KMS-11 (cell line): ENCODE measurements around the gene TENM3.

Experiments
- H2AFZ ChIP-seq: fragments of 200-600 bp; sonication (generic); 2 replicates; pipeline ENCODE4 v1.6.1; 2016; ENCODE audit warnings: antibody characterized with exemption, mixed run types, low read depth
- H3K27ac ChIP-seq: fragments of 200-600 bp; sonication (generic); 2 replicates; pipeline ENCODE4 v1.6.1; 2016; ENCODE audit warnings: mild to moderate bottlenecking, mixed run types
- H3K27me3 ChIP-seq: fragments of 200-600 bp; sonication (generic); 2 replicates; pipeline ENCODE4 v1.6.1; 2017; ENCODE audit warnings: mild to moderate bottlenecking, low read depth, mixed run types, moderate library complexity; ENCODE audit not compliant: insufficient read depth
- H3K36me3 ChIP-seq: fragments of 200-600 bp; sonication (generic); 2 replicates; pipeline ENCODE4 v1.6.1; 2017; ENCODE audit warnings: mild to moderate bottlenecking, mixed run types; ENCODE audit not compliant: insufficient read depth
- H3K4me1 ChIP-seq: fragments of 200-600 bp; sonication (generic); 2 replicates; pipeline ENCODE4 v1.6.1; 2016; ENCODE audit warnings: mild to moderate bottlenecking, low read depth, mixed run types; ENCODE audit not compliant: poor library complexity, severe bottlenecking
- H3K4me2 ChIP-seq: fragments of 200-600 bp; sonication (generic); 2 replicates; pipeline ENCODE4 v1.7.0; 2016; ENCODE audit warnings: mild to moderate bottlenecking, mixed run types
- H3K4me3 ChIP-seq: fragments of 200-600 bp; sonication (generic); IDR thresholded peaks from 2 replicates; pipeline ENCODE4 v1.6.1; 2017; ENCODE audit warnings: low read depth, low read length, mixed read lengths; ENCODE audit not compliant: insufficient read depth
- H3K79me2 ChIP-seq: fragments of 200-600 bp; sonication (generic); 2 replicates; pipeline ENCODE4 v1.6.1; 2016; ENCODE audit warnings: low read depth, mixed run types; ENCODE audit not compliant: insufficient read depth
- H3K9ac ChIP-seq: fragments of 200-600 bp; sonication (generic); 2 replicates; pipeline ENCODE4 v1.6.1; 2016; ENCODE audit warnings: mild to moderate bottlenecking, mixed run types
- H4K20me1 ChIP-seq: fragments of 200-600 bp; sonication (generic); 2 replicates; pipeline ENCODE4 v1.6.1; 2016; ENCODE audit warnings: mild to moderate bottlenecking, mixed run types; ENCODE audit not compliant: insufficient read depth
- TF ChIP-seq, protein P1 (sequence below): fragments of 200-600 bp; sonication (generic); conservative IDR thresholded peaks from 2 replicates; pipeline ENCODE4 v1.6.1; 2017; ENCODE audit warnings: low read depth, mild to moderate bottlenecking, antibody characterized with exemption, low read length, moderate library complexity, mixed read lengths

Gene TENM3

DNA sequence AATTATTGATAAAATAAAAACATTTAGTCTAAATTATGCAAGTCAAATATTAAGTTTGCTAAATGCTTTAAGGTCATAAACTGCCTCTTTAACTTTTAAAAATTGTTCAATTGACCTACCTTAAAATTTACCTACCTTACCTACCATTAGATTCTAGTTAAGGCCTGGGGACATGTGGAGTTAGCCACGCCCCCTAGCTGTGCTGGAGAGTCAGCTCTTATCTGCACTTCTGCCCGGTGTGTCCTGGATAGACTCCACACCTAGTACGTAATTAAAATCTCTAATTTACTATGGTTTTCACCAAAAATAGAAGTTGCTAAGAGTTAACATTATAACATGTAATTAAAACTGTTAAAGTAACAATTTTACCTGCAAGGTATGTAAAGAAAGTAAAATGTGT lies 22.7 kb downstream of the TENM3 start:
- H3K27ac ChIP-seq: no peak overlapping the region
- no peak overlapping the region for H3K4me3 ChIP-seq
- H3K4me1 ChIP-seq: no peaks in the 10 kb centered on the region
- TF ChIP-seq, protein P1, sequence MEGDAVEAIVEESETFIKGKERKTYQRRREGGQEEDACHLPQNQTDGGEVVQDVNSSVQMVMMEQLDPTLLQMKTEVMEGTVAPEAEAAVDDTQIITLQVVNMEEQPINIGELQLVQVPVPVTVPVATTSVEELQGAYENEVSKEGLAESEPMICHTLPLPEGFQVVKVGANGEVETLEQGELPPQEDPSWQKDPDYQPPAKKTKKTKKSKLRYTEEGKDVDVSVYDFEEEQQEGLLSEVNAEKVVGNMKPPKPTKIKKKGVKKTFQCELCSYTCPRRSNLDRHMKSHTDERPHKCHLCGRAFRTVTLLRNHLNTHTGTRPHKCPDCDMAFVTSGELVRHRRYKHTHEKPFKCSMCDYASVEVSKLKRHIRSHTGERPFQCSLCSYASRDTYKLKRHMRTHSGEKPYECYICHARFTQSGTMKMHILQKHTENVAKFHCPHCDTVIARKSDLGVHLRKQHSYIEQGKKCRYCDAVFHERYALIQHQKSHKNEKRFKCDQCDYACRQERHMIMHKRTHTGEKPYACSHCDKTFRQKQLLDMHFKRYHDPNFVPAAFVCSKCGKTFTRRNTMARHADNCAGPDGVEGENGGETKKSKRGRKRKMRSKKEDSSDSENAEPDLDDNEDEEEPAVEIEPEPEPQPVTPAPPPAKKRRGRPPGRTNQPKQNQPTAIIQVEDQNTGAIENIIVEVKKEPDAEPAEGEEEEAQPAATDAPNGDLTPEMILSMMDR: no peak
- no peaks in the 10 kb centered on the region for H4K20me1 ChIP-seq
- no peaks in the 10 kb centered on the region for H3K27me3 ChIP-seq
- no peak overlapping the region for H3K4me2 ChIP-seq
- no peak overlapping the region for H3K9ac ChIP-seq
- H2AFZ ChIP-seq: no peak overlapping the region
- no peaks in the 10 kb centered on the region for H3K36me3 ChIP-seq
- H3K79me2 ChIP-seq: no peaks in the 10 kb centered on the region

DNA sequence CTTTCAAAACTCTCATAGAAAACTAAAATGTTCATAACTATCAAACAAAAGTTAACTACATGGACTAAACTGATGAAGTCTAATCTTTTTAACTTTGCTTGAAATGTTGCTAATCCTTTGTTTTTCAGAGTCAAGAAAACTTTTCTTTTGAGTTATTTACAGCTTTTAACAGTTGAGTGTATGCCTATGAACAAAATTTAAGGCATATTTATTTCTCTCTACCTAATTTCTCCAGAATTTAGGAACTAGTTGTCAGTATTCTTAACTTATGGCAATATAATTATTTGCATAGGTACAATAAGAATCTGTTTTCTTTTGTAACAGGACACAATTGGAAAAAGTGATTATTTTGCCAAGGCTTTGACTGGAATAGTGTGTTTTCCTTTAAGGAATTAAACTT lies 23.8 kb downstream of the TENM3 start:
- H3K27ac ChIP-seq: no peak overlapping the region
- no peaks in the 10 kb centered on the region for H3K4me1 ChIP-seq
- TF ChIP-seq, protein P1: no peak
- no peak overlapping the region for H3K4me3 ChIP-seq
- H4K20me1 ChIP-seq: no peaks in the 10 kb centered on the region
- no peak overlapping the region for H3K9ac ChIP-seq
- no peak overlapping the region for H3K4me2 ChIP-seq
- no peaks in the 10 kb centered on the region for H3K79me2 ChIP-seq
- H3K27me3 ChIP-seq: no peaks in the 10 kb centered on the region
- no peaks in the 10 kb centered on the region for H3K36me3 ChIP-seq
- H2AFZ ChIP-seq: no peak overlapping the region

DNA sequence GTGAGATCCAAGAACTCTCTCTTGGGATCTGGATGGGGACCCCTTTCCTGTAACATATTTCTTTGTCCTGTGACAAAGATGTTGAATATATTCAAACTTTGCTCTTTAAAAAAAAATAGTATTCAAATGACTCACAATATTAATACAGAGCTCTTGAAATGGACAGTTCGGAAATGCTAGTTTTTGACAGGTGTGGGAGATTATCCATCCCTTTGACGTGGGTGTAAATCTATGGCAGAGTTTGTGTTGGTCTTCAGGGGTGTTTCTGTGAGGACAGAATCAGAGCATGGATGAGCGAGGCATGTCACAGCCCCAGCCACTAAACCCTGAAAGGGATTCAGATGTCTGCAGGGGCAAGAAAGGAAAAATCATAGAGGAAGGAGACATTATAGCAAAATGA lies 25.8 kb downstream of the TENM3 start:
- Histone ChIP-seq H4K20me1 (no peaks in the 10 kb centered on the region), H3K27me3 (no peaks in the 10 kb centered on the region), H3K4me1 (no peaks in the 10 kb centered on the region), H3K4me3 (no peak overlapping the region), H3K36me3 (no peaks in the 10 kb centered on the region), H2AFZ (no peak overlapping the region), H3K4me2 (no peak overlapping the region), H3K79me2 (no peaks in the 10 kb centered on the region), H3K27ac (no peak overlapping the region), H3K9ac (no peak overlapping the region)
- TF ChIP-seq, protein P1: no peak

- Histone ChIP-seq H4K20me1 (no peaks in the 10 kb centered on the region), H3K4me2 (no peak overlapping the region), H3K4me3 (no peak overlapping the region), H3K27ac (no peak overlapping the region), H3K79me2 (no peaks in the 10 kb centered on the region), H3K9ac (no peak overlapping the region), H3K27me3 (no peaks in the 10 kb centered on the region), H3K4me1 (no peaks in the 10 kb centered on the region), H3K36me3 (no peaks in the 10 kb centered on the region), H2AFZ (no peak overlapping the region)
- TF ChIP-seq, protein P1: no peak
These were observed 28.5 kb downstream of the TENM3 start for GRCh38 chr4:182271731-182272130.

DNA sequence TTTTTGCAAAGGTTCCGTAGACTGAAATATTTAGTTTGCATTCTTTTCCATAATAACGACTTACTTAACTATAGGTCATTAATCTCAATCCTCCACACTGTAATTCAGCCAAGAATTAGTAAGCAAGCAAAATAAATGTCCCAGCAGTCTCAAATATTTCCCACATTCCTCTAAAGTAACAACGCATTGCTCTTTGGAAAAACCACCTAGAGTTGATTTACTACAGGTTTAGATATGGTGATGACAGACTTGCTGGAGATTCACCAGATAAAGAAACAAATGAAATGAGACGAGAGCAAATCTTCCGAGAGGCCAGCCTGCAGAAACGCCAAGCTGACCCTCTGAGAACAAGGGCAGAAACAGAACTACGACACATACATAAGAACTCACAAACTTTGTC lies 28.9 kb downstream of the TENM3 start:
- no peak overlapping the region for H2AFZ ChIP-seq
- no peaks in the 10 kb centered on the region for H3K79me2 ChIP-seq
- no peaks in the 10 kb centered on the region for H3K27me3 ChIP-seq
- H3K27ac ChIP-seq: no peak overlapping the region
- TF ChIP-seq, protein P1: no peak
- no peaks in the 10 kb centered on the region for H3K36me3 ChIP-seq
- no peak overlapping the region for H3K9ac ChIP-seq
- no peak overlapping the region for H3K4me2 ChIP-seq
- H4K20me1 ChIP-seq: no peaks in the 10 kb centered on the region
- no peak overlapping the region for H3K4me3 ChIP-seq
- no peaks in the 10 kb centered on the region for H3K4me1 ChIP-seq
